WTC11 (cell line): ENCODE data around the gene STAC. TPM values are rescaled to one million over a fixed set of nuclear protein-coding genes. Genes with fewer than 3 reads are reported as not detected.

ENCODE experiments used
- ATAC-seq: fragments of 200-7000 bp; cut with Tn5 transposase; 2 replicates; pipeline ENCODE4 v1.10.0; 2021; ENCODE audit warnings: mild to moderate bottlenecking, moderate library complexity
- CTCF ChIA-PET: fragments of 300-600 bp; sonication (Branson Sonifier 250); formaldehyde crosslinking; loops from one replicate; lab custom pipeline; 2021; ENCODE audit warnings: antibody characterized with exemption; lab: Charles Lee
- POLR2A ChIA-PET: fragments of 350-600 bp; sonication (Branson Sonifier 250); formaldehyde crosslinking; loops from one replicate; lab custom pipeline; 2021; ENCODE audit warnings: antibody characterized with exemption; lab: Charles Lee
- DNase-seq: peaks from one replicate; pipeline ENCODE4 v3.0.0; 2021; ENCODE audit warnings: low spot score
- H3K27ac Mint-ChIP-seq: 2 replicates; pipeline ENCODE4 v1.8.0; 2021; ENCODE audit warnings: mixed read lengths
- H3K27me3 Mint-ChIP-seq: 2 replicates; pipeline ENCODE4 v1.8.0; 2021; ENCODE audit warnings: low read depth, mild to moderate bottlenecking, moderate library complexity, mixed read lengths
- H3K36me3 Mint-ChIP-seq: 2 replicates; pipeline ENCODE4 v1.8.0; 2021; ENCODE audit warnings: mixed read lengths
- H3K4me1 Mint-ChIP-seq: 2 replicates; pipeline ENCODE4 v1.8.0; 2022; ENCODE audit warnings: mixed read lengths
- H3K4me3 Mint-ChIP-seq: 2 replicates; pipeline ENCODE4 v1.8.0; 2021; ENCODE audit warnings: mild to moderate bottlenecking, moderate library complexity, mixed read lengths
- H3K9me3 Mint-ChIP-seq: 2 replicates; pipeline ENCODE4 v1.8.0; 2021; ENCODE audit warnings: mixed read lengths
- ATF3 ChIP-seq: sonication (generic); formaldehyde crosslinking; conservative IDR thresholded peaks from 2 replicates; pipeline ENCODE4 v1.8.1; 2022; ENCODE audit warnings: mild to moderate bottlenecking, missing genetic modification reagents
- CREM ChIP-seq: sonication (generic); formaldehyde crosslinking; IDR thresholded peaks from 2 replicates; pipeline ENCODE4 v1.8.1; 2022; ENCODE audit warnings: mild to moderate bottlenecking, missing genetic modification reagents, moderate library complexity
- ERG ChIP-seq: fragments of 250-450 bp; sonication (Bioruptor Pico); IDR thresholded peaks from 2 replicates; pipeline ENCODE4 v1.8.0; 2021; ENCODE audit warnings: mild to moderate bottlenecking
- FOXK1 ChIP-seq: sonication (generic); formaldehyde crosslinking; IDR thresholded peaks from 2 replicates; pipeline ENCODE4 v1.8.0; 2022; ENCODE audit warnings: mild to moderate bottlenecking, moderate library complexity, missing genetic modification reagents
- GRHL2 ChIP-seq: fragments of 250-450 bp; sonication (Bioruptor Pico); IDR thresholded peaks from 2 replicates; pipeline ENCODE4 v1.8.0; 2022; ENCODE audit warnings: mild to moderate bottlenecking, moderate library complexity; ENCODE audit not compliant: insufficient replicate concordance, severe bottlenecking
- GTF2I ChIP-seq: fragments of 250-450 bp; sonication (Bioruptor Pico); conservative IDR thresholded peaks from 2 replicates; pipeline ENCODE4 v1.4.0; 2021; ENCODE audit warnings: mild to moderate bottlenecking
- JAZF1 ChIP-seq: fragments of 250-450 bp; sonication (Bioruptor Pico); IDR thresholded peaks from 2 replicates; pipeline ENCODE4 v1.9.0; 2021; ENCODE audit warnings: moderate library complexity, mild to moderate bottlenecking, inconsistent platforms
- MYBL2 ChIP-seq: sonication (generic); formaldehyde crosslinking; IDR thresholded peaks from 2 replicates; pipeline ENCODE4 v1.8.1; 2023; ENCODE audit warnings: mild to moderate bottlenecking, moderate library complexity, missing genetic modification reagents
- NFYB ChIP-seq: sonication (generic); formaldehyde crosslinking; conservative IDR thresholded peaks from 2 replicates; pipeline ENCODE4 v1.8.0; 2022; ENCODE audit warnings: low read depth, missing genetic modification reagents
- NR3C1 ChIP-seq: sonication (generic); formaldehyde crosslinking; conservative IDR thresholded peaks from 2 replicates; pipeline ENCODE4 v1.8.1; 2023; ENCODE audit warnings: low read depth, mild to moderate bottlenecking, missing genetic modification reagents
- SMAD3 ChIP-seq: sonication (generic); formaldehyde crosslinking; IDR thresholded peaks from 2 replicates; pipeline ENCODE4 v1.8.0; 2022; ENCODE audit warnings: missing genetic modification reagents, mild to moderate bottlenecking, borderline replicate concordance
- SOX15 ChIP-seq: fragments of 250-450 bp; sonication (Bioruptor Pico); IDR thresholded peaks from 2 replicates; pipeline ENCODE4 v1.9.0; 2021; ENCODE audit warnings: mild to moderate bottlenecking
- SP1 ChIP-seq: sonication (generic); formaldehyde crosslinking; conservative IDR thresholded peaks from 2 replicates; pipeline ENCODE4 v1.8.1; 2022; ENCODE audit warnings: missing genetic modification reagents
- TEAD1 ChIP-seq: sonication (generic); formaldehyde crosslinking; IDR thresholded peaks from 2 replicates; pipeline ENCODE4 v1.8.0; 2022; ENCODE audit warnings: mild to moderate bottlenecking, missing genetic modification reagents
- TP53 ChIP-seq: sonication (generic); formaldehyde crosslinking; IDR thresholded peaks from 2 replicates; pipeline ENCODE4 v1.8.1; 2023; ENCODE audit warnings: mild to moderate bottlenecking, missing genetic modification reagents
- USF2 ChIP-seq: sonication (generic); formaldehyde crosslinking; IDR thresholded peaks from 2 replicates; pipeline ENCODE4 v1.8.1; 2023; ENCODE audit warnings: mild to moderate bottlenecking, missing genetic modification reagents, moderate library complexity
- ZMAT4 ChIP-seq: fragments of 250-450 bp; sonication (Bioruptor Pico); IDR thresholded peaks from 2 replicates; pipeline ENCODE4 v1.9.0; 2021; ENCODE audit warnings: mild to moderate bottlenecking
- ZNF281 ChIP-seq: sonication (generic); formaldehyde crosslinking; IDR thresholded peaks from 2 replicates; pipeline ENCODE4 v1.8.0; 2023; ENCODE audit warnings: mild to moderate bottlenecking, missing genetic modification reagents
- ZNF512 ChIP-seq: sonication (generic); formaldehyde crosslinking; IDR thresholded peaks from 2 replicates; pipeline ENCODE4 v1.8.1; 2022; ENCODE audit warnings: missing genetic modification reagents, borderline replicate concordance
- ZNF532 ChIP-seq: fragments of 250-450 bp; sonication (Bioruptor Pico); IDR thresholded peaks from 2 replicates; pipeline ENCODE4 v1.9.0; 2021; ENCODE audit warnings: mild to moderate bottlenecking, borderline replicate concordance
- total RNA-seq: library from RNA; stranded (reverse); gene quantifications from 3 replicates; pipeline ENCODE4 v1.2.3, GENCODE V29; 2021

Gene STAC
- total RNA-seq, 1 experiment from 2014 or later: 5.6 TPM

- Mint-ChIP-seq H3K36me3 (peaks cover 11% of the 10 kb centered on the region), H3K4me1 (peaks cover 25% of the 10 kb centered on the region), H3K27me3 (no peaks in the 10 kb centered on the region), H3K27ac (no peak overlapping the region), H3K9me3 (peaks cover 4% of the 10 kb centered on the region), H3K4me3 (no peak overlapping the region)
- ChIA-PET CTCF (no interaction called here), POLR2A (no interaction called here)
- DNase-seq: no peak
- TF ChIP-seq GTF2I (no peak), SP1 (CRISPR knock-in tag) (no peak), NFYB (no peak), ERG (no peak), CREM (CRISPR knock-in tag) (no peak), TP53 (CRISPR knock-in tag) (no peak), ZNF281 (CRISPR knock-in tag) (no peak), GRHL2 (CRISPR knock-in tag) (no peak), NR3C1 (CRISPR knock-in tag) (no peak), TEAD1 (no peak), ATF3 (no peak), ZNF512 (CRISPR knock-in tag) (no peak)
- ATAC-seq: no peak
These were observed 104.1 kb downstream of the STAC start for GRCh38 chr3:36484386-36484785.

- ChIA-PET POLR2A (no interaction called here), CTCF (no interaction called here)
- Mint-ChIP-seq H3K36me3 (peaks cover 10% of the 10 kb centered on the region; the same call in 1 of the 2 replicates), H3K27me3 (no peaks in the 10 kb centered on the region), H3K9me3 (no peaks in the 10 kb centered on the region; the same call in 1 of the 2 replicates), H3K4me1 (peaks cover 38% of the 10 kb centered on the region), H3K4me3 (no peak overlapping the region), H3K27ac (no peak overlapping the region)
- ATAC-seq (no peak), DNase-seq (no peak)
- no peak for TF ChIP-seq ZNF532 (CRISPR knock-in tag)
- no peak for TF ChIP-seq SMAD3
- no peak for TF ChIP-seq SOX15 (CRISPR knock-in tag)
- TF ChIP-seq JAZF1: no peak
- TF ChIP-seq ERG: no peak
- no peak for TF ChIP-seq MYBL2 (CRISPR knock-in tag)
- no peak for TF ChIP-seq USF2 (CRISPR knock-in tag)
- no peak for TF ChIP-seq FOXK1 (CRISPR knock-in tag)
- TF ChIP-seq ZMAT4 (CRISPR knock-in tag): no peak
- no peak for TF ChIP-seq GTF2I
These were observed 105.9 kb downstream of the STAC start for GRCh38 chr3:36486009-36486795.
